Activated CD4-positive, alpha-beta memory T cell treated with anti-CD3 and anti-CD28 coated beads for 36 hours (primary cell): ENCODE data around the gene MLLT6. TPM values are rescaled to one million over a fixed set of nuclear protein-coding genes. Genes with fewer than 3 reads are reported as not detected.
A peak's percentile ranks its signal among the peaks of the same experiment; 100 is the strongest.

ENCODE experiments used
- CTCF ChIA-PET: fragments of 350-600 bp; sonication (Branson Sonifier 250); formaldehyde crosslinking; loops from one replicate; lab custom pipeline; 2021; ENCODE audit warnings: antibody characterized with exemption, inconsistent platforms; lab: Charles Lee
- POLR2A ChIA-PET: fragments of 350-600 bp; sonication (Branson Sonifier 250); formaldehyde crosslinking; loops from one replicate; lab custom pipeline; 2021; ENCODE audit warnings: antibody characterized with exemption; lab: Charles Lee
- DNase-seq: peaks from one replicate; pipeline ENCODE4 v3.0.0-alpha.2; 2020
- H3K27ac Mint-ChIP-seq: one replicate; pipeline ENCODE4 v1.8.0; 2021; ENCODE audit warnings: mixed read lengths
- H3K27me3 Mint-ChIP-seq: one replicate; pipeline ENCODE4 v1.8.0; 2021; ENCODE audit warnings: mixed read lengths
- H3K36me3 Mint-ChIP-seq: one replicate; pipeline ENCODE4 v1.8.0; 2021; ENCODE audit warnings: mixed read lengths
- H3K4me1 Mint-ChIP-seq: one replicate; pipeline ENCODE4 v1.8.0; 2021; ENCODE audit warnings: low read depth, mixed read lengths
- H3K4me3 Mint-ChIP-seq: one replicate; pipeline ENCODE4 v1.8.0; 2021; ENCODE audit warnings: mild to moderate bottlenecking, mixed read lengths
- H3K9me3 Mint-ChIP-seq: one replicate; pipeline ENCODE4 v1.8.0; 2021; ENCODE audit warnings: mixed read lengths
- intact Hi-C: fragments of 100-400 bp; cut with micrococcal nuclease; formaldehyde crosslinking; loops from one replicate; pipeline ENCODE4 v1.15.1; 2023
- total RNA-seq, 2 experiments: library from RNA; stranded (reverse); gene quantifications; one replicate each; pipeline ENCODE4 v1.2.3, GENCODE V29; 2021

MLLT6 gene
- total RNA-seq, 2 experiments from 2014 or later, result 204 to 221 TPM

GRCh38 chr17:38667099-38667786 lies 37.8 kb upstream of the MLLT6 start:
- Mint-ChIP-seq H3K4me3 (no peak overlapping the region), H3K27me3 (peaks cover 43% of the 10 kb centered on the region), H3K36me3 (peaks cover 6% of the 10 kb centered on the region), H3K27ac (no peak overlapping the region), H3K4me1 (peaks cover 16% of the 10 kb centered on the region), H3K9me3 (no peaks in the 10 kb centered on the region)
- intact Hi-C loops, result loop anchor here (1.0 to 10.0 kb wide), 4 partner anchors 109 to 252 kb away; no protein-coding TSS in a partner anchor
- ChIA-PET POLR2A (interaction anchor here (0.7 to 1.3 kb wide), 2 partner anchors 64 to 109 kb away, joined by 3 to 5 read pairs; no protein-coding TSS in a partner anchor), CTCF (interaction anchor here (0.6 to 11.0 kb wide), 41 partner anchors 7 to 318 kb away, joined by 3 to 302 read pairs (median 4); partner anchors contain the start of genes SOCS7 and SRCIN1)
- DNase-seq, result peak; percentile 75

- H3K4me1 Mint-ChIP-seq, result peaks cover 19% of the 10 kb centered on the region
- H3K4me3 Mint-ChIP-seq, result no peak overlapping the region
- H3K27ac Mint-ChIP-seq, result no peak overlapping the region
- POLR2A ChIA-PET, result interaction anchor here (0.6 to 1.3 kb wide), 2 partner anchors 109 to 1062 kb away, joined by 3 to 5 read pairs; partner anchors contain the start of gene MIEN1
- H3K36me3 Mint-ChIP-seq, result peaks cover 6% of the 10 kb centered on the region
- peaks cover 43% of the 10 kb centered on the region for H3K27me3 Mint-ChIP-seq
- H3K9me3 Mint-ChIP-seq, result no peaks in the 10 kb centered on the region
- DNase-seq, result no peak
- intact Hi-C loops, result loop anchor here (1.0 to 10.0 kb wide), 4 partner anchors 109 to 253 kb away; no protein-coding TSS in a partner anchor
- CTCF ChIA-PET, result interaction anchor here (0.6 to 11.0 kb wide), 38 partner anchors 8 to 318 kb away, joined by 3 to 302 read pairs (median 4); partner anchors contain the start of genes SOCS7 and SRCIN1
Measured at GRCh38 chr17:38667787-38668122, 37.3 kb upstream of the MLLT6 start.

GRCh38 chr17:38669520-38669919 lies 35.6 kb upstream of the MLLT6 start:
- no peak overlapping the region for H3K27ac Mint-ChIP-seq

GRCh38 chr17:38671939-38672720 lies 32.9 kb upstream of the MLLT6 start:
- H3K9me3 Mint-ChIP-seq, result no peaks in the 10 kb centered on the region
- H3K4me3 Mint-ChIP-seq, result peak overlapping the region; percentile 68
- no peak for DNase-seq
- ChIA-PET POLR2A (interaction anchor here (1.1 kb wide), 1 partner anchor 59 kb away, joined by 3 read pairs; no protein-coding TSS in a partner anchor), CTCF (interaction anchor here (0.6 to 10.4 kb wide), 4 partner anchors 9 to 317 kb away, joined by 3 to 210 read pairs (median 6); partner anchors contain the start of gene CISD3)
- intact Hi-C loops, result loop anchor here (5.0 kb wide), 1 partner anchor 65 kb away; the partner anchor contains the start of gene SRCIN1
- peak overlapping the region; percentile 38 for H3K27ac Mint-ChIP-seq
- peaks cover 8% of the 10 kb centered on the region for H3K36me3 Mint-ChIP-seq
- peaks cover 30% of the 10 kb centered on the region for H3K27me3 Mint-ChIP-seq
- peaks cover 43% of the 10 kb centered on the region for H3K4me1 Mint-ChIP-seq

More at GRCh38 chr17:38669520-38669919, 35.6 kb upstream of the MLLT6 start:
- no peak overlapping the region for H3K4me3 Mint-ChIP-seq
- DNase-seq, result no peak
- ChIA-PET POLR2A (no interaction called here), CTCF (interaction anchor here (0.7 to 11.0 kb wide), 9 partner anchors 9 to 1321 kb away, joined by 3 to 302 read pairs (median 7); no protein-coding TSS in a partner anchor)
- intact Hi-C loops, result loop anchor here (5.0 to 10.0 kb wide), 2 partner anchors 227 to 255 kb away; no protein-coding TSS in a partner anchor
- H3K4me1 Mint-ChIP-seq, result peaks cover 22% of the 10 kb centered on the region
- no peaks in the 10 kb centered on the region for H3K9me3 Mint-ChIP-seq
- peaks cover 35% of the 10 kb centered on the region for H3K27me3 Mint-ChIP-seq
- H3K36me3 Mint-ChIP-seq, result peaks cover 8% of the 10 kb centered on the region

GRCh38 chr17:38672788-38673706 lies 32.0 kb upstream of the MLLT6 start:
- CTCF ChIA-PET, result interaction anchor here (2.8 to 10.4 kb wide), 2 partner anchors 61 to 115 kb away, joined by 10 to 210 read pairs; partner anchors contain the start of gene CISD3
- peaks cover 24% of the 10 kb centered on the region for H3K27me3 Mint-ChIP-seq
- H3K27ac Mint-ChIP-seq, result peak overlapping the region; percentile 45
- DNase-seq, result peak; percentile 28
- POLR2A ChIA-PET, result interaction anchor here (2.4 to 5.7 kb wide), 2 partner anchors 30 to 58 kb away, joined by 10 to 100 read pairs; partner anchors contain the start of genes CISD3 and MLLT6
- no peaks in the 10 kb centered on the region for H3K9me3 Mint-ChIP-seq
- H3K36me3 Mint-ChIP-seq, result peaks cover 8% of the 10 kb centered on the region
- H3K4me3 Mint-ChIP-seq, result peak overlapping the region; percentile 68
- peaks cover 46% of the 10 kb centered on the region for H3K4me1 Mint-ChIP-seq
- intact Hi-C loops, result loop anchor here (5.0 kb wide), 1 partner anchor 66 kb away; the partner anchor contains the start of gene SRCIN1

GRCh38 chr17:38673707-38674013 lies 31.4 kb upstream of the MLLT6 start:
- peak overlapping the region; percentile 68 for H3K4me3 Mint-ChIP-seq
- no peak for DNase-seq
- intact Hi-C loops, result loop anchor here (5.0 kb wide), 1 partner anchor 66 kb away; the partner anchor contains the start of gene SRCIN1
- peaks cover 8% of the 10 kb centered on the region for H3K36me3 Mint-ChIP-seq
- peaks cover 46% of the 10 kb centered on the region for H3K4me1 Mint-ChIP-seq
- H3K27ac Mint-ChIP-seq, result no peak overlapping the region
- peaks cover 21% of the 10 kb centered on the region for H3K27me3 Mint-ChIP-seq
- ChIA-PET POLR2A (interaction anchor here (2.4 to 5.7 kb wide), 2 partner anchors 29 to 57 kb away, joined by 10 to 100 read pairs; partner anchors contain the start of genes CISD3 and MLLT6), CTCF (interaction anchor here (2.0 to 10.4 kb wide), 4 partner anchors 32 to 115 kb away, joined by 11 to 210 read pairs (median 22); partner anchors contain the start of genes CISD3 and MLLT6)
- H3K9me3 Mint-ChIP-seq, result no peaks in the 10 kb centered on the region

GRCh38 chr17:38674014-38674748 lies 30.9 kb upstream of the MLLT6 start:
- intact Hi-C loops, result loop anchor here (5.0 kb wide), 1 partner anchor 67 kb away; the partner anchor contains the start of gene SRCIN1
- H3K4me1 Mint-ChIP-seq, result peaks cover 46% of the 10 kb centered on the region
- H3K4me3 Mint-ChIP-seq, result peak overlapping the region; percentile 56
- DNase-seq, result peak; percentile 60
- H3K36me3 Mint-ChIP-seq, result peaks cover 8% of the 10 kb centered on the region
- no peak overlapping the region for H3K27ac Mint-ChIP-seq
- H3K27me3 Mint-ChIP-seq, result peaks cover 16% of the 10 kb centered on the region
- CTCF ChIA-PET, result interaction anchor here (0.6 to 10.4 kb wide), 7 partner anchors 9 to 116 kb away, joined by 3 to 210 read pairs (median 13); partner anchors contain the start of genes CISD3, MLLT6 and PSMB3
- no peaks in the 10 kb centered on the region for H3K9me3 Mint-ChIP-seq
- POLR2A ChIA-PET, result interaction anchor here (2.4 to 5.7 kb wide), 2 partner anchors 29 to 57 kb away, joined by 10 to 100 read pairs; partner anchors contain the start of genes CISD3 and MLLT6

- peak; percentile 94 for DNase-seq
- POLR2A ChIA-PET, result interaction anchor here (1.3 to 5.7 kb wide), 5 partner anchors 28 to 60 kb away, joined by 3 to 100 read pairs (median 10); partner anchors contain the start of genes CISD3 and MLLT6
- Mint-ChIP-seq H3K27me3 (peaks cover 10% of the 10 kb centered on the region), H3K4me1 (peaks cover 46% of the 10 kb centered on the region), H3K27ac (peak within 1 kb of the TSS; percentile 93), H3K36me3 (peaks cover 8% of the 10 kb centered on the region), H3K4me3 (peak within 1 kb of the TSS; percentile 62), H3K9me3 (no peaks in the 10 kb centered on the region)
- CTCF ChIA-PET, result interaction anchor here (0.6 to 10.4 kb wide), 9 partner anchors 10 to 116 kb away, joined by 3 to 210 read pairs (median 11); partner anchors contain the start of genes CISD3, MLLT6 and PSMB3
- intact Hi-C loops, result loop anchor here (5.0 kb wide), 1 partner anchor 68 kb away; the partner anchor contains the start of gene SRCIN1
Measured at GRCh38 chr17:38674749-38675615, 30.1 kb upstream of the MLLT6 start, which contains the start of gene EPOP. Gene EPOP, minus strand, starts transcription at chr17:38674957. Its CDS starts 462 bp downstream, at chr17:38674495.
